GM18868 (cell line): ENCODE measurements around the gene SHMT2.

ENCODE experiments used
- ATAC-seq: cut with Tn5 transposase; IDR thresholded peaks from one replicate; pipeline ENCODE4 v1.9.1; 2021; ENCODE audit warnings: mild to moderate bottlenecking, moderate library complexity; ENCODE audit not compliant: unreplicated experiment

SHMT2 gene

GRCh38 chr12:57238854-57239554 is 9.5 kb downstream of the SHMT2 start:
- peak; percentile 55 for ATAC-seq

DNA sequence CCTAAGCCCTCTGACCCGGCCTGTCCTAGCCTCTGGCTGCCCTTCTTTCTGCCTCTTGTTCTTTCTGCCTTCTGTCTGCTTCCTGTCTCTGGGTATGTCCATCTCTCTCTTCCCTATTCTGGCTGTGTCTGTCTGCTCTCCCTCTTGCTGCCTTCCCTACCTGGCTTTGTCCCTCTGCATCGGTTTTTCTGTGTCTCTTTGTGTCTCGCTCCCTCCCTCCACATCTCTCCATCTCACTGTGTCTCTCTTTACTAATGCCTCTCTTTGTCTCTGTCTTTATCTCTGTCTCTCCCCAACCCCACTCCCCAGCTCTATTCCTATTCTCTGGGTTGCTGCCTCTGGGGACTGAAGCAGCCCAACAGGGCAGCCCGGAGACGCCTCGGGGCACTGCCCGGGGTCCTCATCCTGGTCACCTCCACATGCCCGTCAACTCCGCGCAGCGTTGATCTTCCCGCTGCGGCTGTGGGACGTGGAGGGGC is 10.1 kb downstream of the SHMT2 start:
- ATAC-seq: no peak

GRCh38 chr12:57240066-57240921 is 10.8 kb downstream of the SHMT2 start:
- no peak for ATAC-seq

DNA sequence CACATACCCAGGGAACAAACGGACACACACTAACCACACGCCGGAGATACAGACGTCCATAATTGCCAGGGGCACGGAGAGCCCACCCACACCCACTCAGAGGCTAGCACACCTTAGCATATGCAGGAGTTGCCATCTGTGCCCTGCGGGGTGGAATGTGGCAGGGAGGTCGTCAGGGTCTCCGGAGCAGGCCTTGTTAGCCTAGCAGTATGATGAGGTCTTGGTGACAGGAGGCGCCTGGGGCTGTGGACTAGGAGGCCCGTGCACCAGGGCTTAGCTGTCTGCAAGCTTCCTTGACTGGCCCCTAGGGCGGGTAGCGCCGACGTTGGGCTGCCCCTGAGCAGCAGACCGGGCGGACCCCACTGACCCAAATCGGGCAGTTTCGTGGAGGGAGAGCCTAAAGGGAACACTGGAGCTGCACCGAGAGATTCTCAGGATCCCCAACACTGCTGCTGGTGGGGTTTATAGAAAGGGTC is 11.5 kb downstream of the SHMT2 start:
- no peak for ATAC-seq

- no peak for ATAC-seq
Measured at GRCh38 chr12:57241402-57242310, 12.1 kb downstream of the SHMT2 start.

DNA sequence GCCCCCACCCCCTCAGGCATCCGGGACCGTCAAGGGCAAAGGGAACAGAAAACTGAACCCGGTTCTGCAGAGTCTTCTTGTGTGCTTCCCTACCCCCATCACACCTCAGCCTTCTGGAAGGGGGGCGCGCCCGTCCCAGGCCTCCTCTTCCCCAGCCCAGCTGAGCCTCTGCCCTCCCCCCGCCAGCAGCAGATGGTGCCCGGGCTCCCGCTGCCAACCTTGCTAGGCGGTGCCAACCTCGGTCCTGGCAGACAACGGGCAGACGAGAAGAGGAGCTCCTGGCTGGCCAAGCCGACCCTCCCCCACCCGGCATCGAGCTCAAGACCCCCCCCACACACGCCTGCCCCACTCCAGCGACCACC is 12.8 kb downstream of the SHMT2 start:
- no peak for ATAC-seq

GRCh38 chr12:57242691-57243454 is 13.4 kb downstream of the SHMT2 start:
- peak; percentile 33 for ATAC-seq

DNA sequence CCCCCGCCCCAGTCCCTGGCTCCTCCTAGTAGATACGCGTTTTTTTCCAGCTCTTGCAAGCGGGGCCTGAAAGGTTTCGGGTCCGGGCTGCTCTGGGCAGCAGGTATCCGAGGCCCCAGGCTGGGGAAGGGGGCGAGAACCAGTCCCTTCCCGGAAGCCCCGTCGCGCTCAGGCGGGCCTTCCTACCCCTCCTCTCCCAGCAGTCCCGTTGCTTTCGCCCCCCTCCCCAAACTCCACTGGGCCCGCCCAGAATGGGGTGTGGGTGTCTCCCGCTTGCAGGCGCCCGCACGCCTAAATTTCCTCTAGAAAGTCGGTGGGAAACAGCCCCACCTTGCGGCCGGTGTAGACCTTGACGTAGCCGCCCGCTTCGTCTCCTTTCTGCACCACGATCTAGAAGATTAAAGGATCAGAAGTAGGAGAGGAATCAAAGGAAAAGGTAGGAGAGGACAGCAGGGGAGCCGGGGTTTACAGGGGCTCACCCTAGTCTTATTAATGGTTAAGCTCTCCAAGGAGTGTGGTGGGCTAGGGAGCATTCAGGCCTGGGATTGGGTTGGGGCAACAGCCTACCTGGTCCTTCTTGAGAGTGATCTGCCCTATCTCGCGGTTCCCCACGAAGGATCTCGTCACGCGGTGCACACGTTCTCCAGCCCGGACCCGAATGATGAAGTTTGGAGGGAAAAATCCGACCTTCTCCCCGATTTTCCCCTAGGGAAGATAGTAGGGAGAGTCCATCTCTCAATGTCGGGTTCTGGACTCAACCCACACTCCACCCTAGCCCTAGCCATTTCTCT is 14.2 kb downstream of the SHMT2 start:
- no peak for ATAC-seq

- no peak for ATAC-seq
Measured at GRCh38 chr12:57244312-57244696, 14.8 kb downstream of the SHMT2 start.

GRCh38 chr12:57247041-57247440 is 17.5 kb downstream of the SHMT2 start:
- no peak for ATAC-seq

DNA sequence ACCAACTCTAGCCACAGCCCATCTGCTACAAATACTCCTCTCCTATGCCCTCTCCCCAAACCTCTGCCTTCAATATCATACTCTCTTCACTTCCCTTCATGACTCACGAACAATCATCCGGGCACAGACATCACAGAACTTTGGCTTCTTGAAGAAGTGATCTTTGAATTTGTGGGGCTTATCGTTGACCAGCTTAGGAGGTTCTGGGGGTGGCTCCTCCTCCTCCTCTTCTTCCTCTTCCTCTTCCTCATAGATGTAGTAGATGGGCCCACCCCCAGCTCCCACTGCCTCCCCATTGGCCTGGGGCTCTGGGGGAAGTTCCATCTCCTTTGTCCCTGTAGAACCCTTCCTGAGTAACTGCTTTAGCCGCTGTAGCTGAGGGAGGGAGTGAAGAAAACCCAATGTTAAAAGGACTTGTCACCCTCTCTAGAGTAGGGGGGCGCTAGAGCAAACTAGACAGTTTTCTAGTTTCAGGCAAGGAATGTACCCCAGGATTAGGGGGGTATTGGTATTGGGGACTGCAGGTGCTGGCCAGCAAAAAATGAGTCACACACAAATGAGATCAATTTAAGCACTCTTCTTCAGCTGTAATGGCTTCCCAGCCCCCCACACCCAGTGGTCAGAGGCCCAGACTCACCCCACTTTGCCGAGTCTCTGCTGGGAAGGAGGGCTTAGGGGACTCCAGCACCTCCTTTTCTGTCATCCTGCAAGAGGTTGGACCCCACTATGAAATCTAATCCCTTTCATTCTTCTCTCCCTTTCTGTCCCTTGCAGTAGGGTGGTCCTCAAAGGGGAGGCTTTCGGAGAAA is 19.6 kb downstream of the SHMT2 start:
- ATAC-seq: no peak

- ATAC-seq: no peak
Measured at GRCh38 chr12:57250541-57250940, 21.0 kb downstream of the SHMT2 start.

GRCh38 chr12:57250956-57251355 is 21.4 kb downstream of the SHMT2 start, which contains the start of gene STAC3:
TSS of gene STAC3 (minus strand) at chr12:57251187. CDS start at chr12:57249636, 1,551 bp downstream.
- ATAC-seq: no peak

DNA sequence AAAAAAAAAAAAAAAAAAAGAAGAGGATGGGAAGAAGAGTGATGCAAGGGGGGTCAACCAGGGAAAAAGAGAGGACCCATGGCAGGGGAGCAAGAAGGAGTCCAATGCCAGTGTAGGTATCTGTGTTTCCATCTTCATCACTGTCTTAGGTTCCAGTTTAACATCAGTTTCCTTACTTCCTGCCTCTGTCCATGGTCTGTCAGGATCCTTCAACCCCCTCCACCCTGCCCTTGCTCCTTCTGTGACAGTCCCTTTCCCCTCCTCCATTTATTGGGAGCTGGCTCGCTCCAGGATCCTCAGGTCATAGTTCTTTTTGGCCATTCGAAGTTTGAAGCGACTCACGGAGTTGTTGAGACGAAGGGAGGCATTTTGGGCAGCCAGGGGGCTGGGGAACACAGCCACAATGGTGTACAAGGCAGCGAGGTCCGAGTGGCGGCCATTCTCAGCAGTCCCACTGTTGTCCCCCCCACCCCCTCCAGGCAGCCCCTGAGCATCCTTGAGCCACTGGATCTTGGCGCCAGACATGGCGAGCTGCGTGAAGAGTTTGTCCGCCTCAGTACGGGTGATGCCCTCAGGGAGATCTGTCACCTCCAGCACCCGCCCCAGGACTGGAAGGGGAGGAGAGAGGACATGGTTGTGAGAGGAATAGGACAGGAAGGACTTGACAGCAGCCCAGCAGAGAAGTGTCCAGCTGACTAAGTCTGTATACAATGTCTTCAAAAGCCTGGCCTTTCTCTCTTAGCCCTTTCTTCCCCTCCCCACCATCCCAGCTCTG is 25.2 kb downstream of the SHMT2 start:
- no peak for ATAC-seq

- ATAC-seq: no peak
Measured at GRCh38 chr12:57255916-57256315, 26.4 kb downstream of the SHMT2 start.

DNA sequence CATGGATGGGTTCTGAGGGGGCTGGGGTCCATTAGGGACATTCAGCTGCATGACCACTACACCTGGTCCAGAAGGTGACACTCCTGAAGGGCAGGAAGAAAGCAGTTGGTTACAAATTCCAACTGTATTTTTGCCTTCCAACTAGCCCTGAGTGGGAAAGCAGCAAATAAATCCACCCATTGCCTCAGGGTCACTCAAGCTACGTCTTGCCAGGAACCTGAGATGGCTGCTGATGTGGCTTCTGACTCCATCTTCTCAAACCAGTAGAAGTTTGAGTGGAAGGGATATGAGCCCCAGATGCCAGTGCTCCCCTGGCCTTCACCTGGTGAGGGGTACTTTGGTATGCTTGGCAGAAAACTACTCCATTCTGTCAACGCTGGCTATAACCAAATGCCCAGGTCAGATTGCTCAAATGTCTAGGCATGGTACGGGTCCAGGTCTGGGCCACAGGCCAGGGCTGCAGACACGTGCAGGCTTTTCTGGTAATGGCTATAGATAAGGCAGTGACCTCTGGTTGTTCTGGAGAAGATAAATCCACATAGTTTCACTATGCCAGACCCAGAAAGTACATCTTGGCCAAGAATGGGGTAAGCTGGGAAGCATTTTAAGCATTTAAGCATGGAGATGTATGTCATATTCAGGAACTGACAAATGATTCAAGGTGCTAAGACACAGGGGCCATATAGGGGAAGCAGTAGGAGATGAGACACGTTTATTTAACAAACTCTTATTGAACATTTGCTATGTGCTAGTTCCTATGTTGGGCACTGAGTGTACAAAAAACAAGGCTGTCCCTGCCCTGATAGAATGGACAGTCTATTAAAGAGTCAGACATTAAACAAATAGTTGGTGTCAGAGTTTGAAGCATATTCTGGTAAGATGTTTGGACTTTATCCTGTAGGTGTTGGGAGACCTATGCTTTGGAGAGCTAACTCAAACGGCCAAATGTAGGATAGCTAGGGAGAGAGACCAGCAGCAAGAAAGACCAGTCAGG is 29.8 kb downstream of the SHMT2 start:
- ATAC-seq: no peak

- ATAC-seq: no peak
Measured at GRCh38 chr12:57260366-57260765, 30.9 kb downstream of the SHMT2 start.
